ENCODE measurements around the gene ADRB1. TPM values are rescaled to one million over a fixed set of nuclear protein-coding genes. Genes with fewer than 3 reads are reported as not detected.

The ADRB1 gene
- total and polyA plus RNA-seq, 2 donors (not counting 3 experiments of a cell fraction or from before 2014, with no cell fraction given) = 0.23 to 0.97 TPM

- TF ChIP-seq POLR2A (IDR thresholded peaks at IDR 0.05; ENCODE audit: low read depth, low read length) (no peak), FOS (IDR thresholded peaks at IDR 0.05; ENCODE audit: borderline replicate concordance, insufficient read depth, low read length) (no peak), JUN (IDR thresholded peaks at IDR 0.05; ENCODE audit: borderline replicate concordance, insufficient read depth, insufficient read length, low read depth) (no peak), GATA2 (IDR thresholded peaks at IDR 0.05; ENCODE audit: insufficient read depth, insufficient read length, low read depth, low read length) (no peak), CTCF (IDR thresholded peaks at IDR 0.05; ENCODE audit: extremely low read depth in 1 of 2, insufficient read depth in 1 of 2, low read depth in 1 of 2, low read length in 2 of 2) (no peak), POLR2AphosphoS5 (IDR thresholded peaks at IDR 0.05; ENCODE audit: insufficient read depth, low read depth, low read length) (no peak), MAX (IDR thresholded peaks at IDR 0.05; ENCODE audit: insufficient read depth, insufficient read length) (no peak), MYC (IDR thresholded peaks at IDR 0.05; ENCODE audit: low read depth, low read length) (no peak), EZH2 (IDR thresholded peaks at IDR 0.05; ENCODE audit: borderline replicate concordance, low read depth, low read length, severe bottlenecking) (no peak)
- DNase-seq (ENCODE audit: low read depth, low spot score) (no peak), FAIRE-seq (no peak)
- no peak overlapping the region for H2AFZ ChIP-seq (ENCODE audit: low read depth, low read length)
- POLR2A ChIA-PET = interaction anchor here (1.6 kb wide), 1 partner anchor 13 kb away, joined by 4 read pairs; no protein-coding TSS in a partner anchor
- no peaks in the 10 kb centered on the region for H3K9me1 ChIP-seq (replicated peaks; ENCODE audit: control insufficient read depth, extremely low read depth, insufficient read depth, low read length)
- CTCF ChIA-PET = interaction anchor here (1.1 to 1.3 kb wide), 2 partner anchors 318 to 344 kb away, joined by 3 to 4 read pairs; partner anchors contain the start of gene CASP7
- no TSS peak for BruUV-seq (replicated peaks)
- H4K20me1 ChIP-seq (replicated peaks; ENCODE audit: control insufficient read depth, extremely low read depth, insufficient read depth, low read length) = no peaks in the 10 kb centered on the region
- no peaks in the 10 kb centered on the region for H3K27me3 ChIP-seq (ENCODE audit: control insufficient read depth in 2 of 2, insufficient read depth in 2 of 2, low read length in 2 of 2)
- no peak overlapping the region for H3K9ac ChIP-seq (replicated peaks; ENCODE audit: extremely low read depth, insufficient read depth, low read length)
- H3K4me2 ChIP-seq (ENCODE audit: insufficient read depth, low read length) = no peak overlapping the region
- peaks cover 34% of the 10 kb centered on the region for H3K4me1 ChIP-seq (ENCODE audit: control insufficient read depth, extremely low read depth, insufficient read depth, low read length)
- H3K79me2 ChIP-seq (ENCODE audit: control insufficient read depth, insufficient read depth, low read length) = no peaks in the 10 kb centered on the region
- H3K36me3 ChIP-seq (ENCODE audit: control insufficient read depth in 2 of 2, extremely low read depth in 1 of 2, insufficient read depth in 2 of 2, low read length in 2 of 2) = no peaks in the 10 kb centered on the region
- no peak overlapping the region for H3K27ac ChIP-seq (ENCODE audit: insufficient read depth, low read depth, low read length)
- intact Hi-C loops (cut with micrococcal nuclease) = no loop called here
- no peaks in the 10 kb centered on the region for H3K9me3 ChIP-seq (replicated peaks; ENCODE audit: control insufficient read depth, insufficient read depth, low read length)
- dilution Hi-C loops (cut with MboI; ENCODE audit: extremely low pct_ligation_motif_present, low sequenced_read_pairs) = no loop called here
- no peak overlapping the region for H3K4me3 ChIP-seq (replicated peaks in 1 of 3; ENCODE audit: insufficient read depth in 1 of 3, low read depth in 1 of 3, low read length in 3 of 3)
Observed at GRCh38 chr10:114022766-114023597, 20.7 kb upstream of the ADRB1 start.

Measured in endothelial cell of umbilical vein (primary cell).